ENCODE data around the gene RXRA. TPM values are rescaled to one million over a fixed set of nuclear protein-coding genes. Genes with fewer than 3 reads are reported as not detected.

Gene RXRA
- total RNA-seq, 4 donors from 2014 or later: 53.5 to 61.5 (median 56.5) TPM

GRCh38 chr9:134382733-134383132 is 56.5 kb downstream of the RXRA start:
- Histone ChIP-seq H3K27ac (peak overlapping the region; percentile 47 to 96 (median 76)), H3K36me3 (no peaks in the 10 kb centered on the region), H3K4me3 (no peak overlapping the region), H3K9me3 (no peaks in the 10 kb centered on the region), H3K4me1 (peaks cover 3 to 100% (median 98%) of the 10 kb centered on the region in 4 donors), H3K27me3 (no peaks in the 10 kb centered on the region)
- WGBS, 2 donors: 41 to 65% methylated on average over 2 to 14 of the region's 14 CpGs
- TF ChIP-seq POLR2A (IDR thresholded peaks at IDR 0.05) (no peak), EP300 (IDR thresholded peaks at IDR 0.05) (no peak)
- TF ChIP-seq, protein P1, sequence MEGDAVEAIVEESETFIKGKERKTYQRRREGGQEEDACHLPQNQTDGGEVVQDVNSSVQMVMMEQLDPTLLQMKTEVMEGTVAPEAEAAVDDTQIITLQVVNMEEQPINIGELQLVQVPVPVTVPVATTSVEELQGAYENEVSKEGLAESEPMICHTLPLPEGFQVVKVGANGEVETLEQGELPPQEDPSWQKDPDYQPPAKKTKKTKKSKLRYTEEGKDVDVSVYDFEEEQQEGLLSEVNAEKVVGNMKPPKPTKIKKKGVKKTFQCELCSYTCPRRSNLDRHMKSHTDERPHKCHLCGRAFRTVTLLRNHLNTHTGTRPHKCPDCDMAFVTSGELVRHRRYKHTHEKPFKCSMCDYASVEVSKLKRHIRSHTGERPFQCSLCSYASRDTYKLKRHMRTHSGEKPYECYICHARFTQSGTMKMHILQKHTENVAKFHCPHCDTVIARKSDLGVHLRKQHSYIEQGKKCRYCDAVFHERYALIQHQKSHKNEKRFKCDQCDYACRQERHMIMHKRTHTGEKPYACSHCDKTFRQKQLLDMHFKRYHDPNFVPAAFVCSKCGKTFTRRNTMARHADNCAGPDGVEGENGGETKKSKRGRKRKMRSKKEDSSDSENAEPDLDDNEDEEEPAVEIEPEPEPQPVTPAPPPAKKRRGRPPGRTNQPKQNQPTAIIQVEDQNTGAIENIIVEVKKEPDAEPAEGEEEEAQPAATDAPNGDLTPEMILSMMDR (IDR thresholded peaks at IDR 0.05): no peak
- no peak for DNase-seq (ENCODE audit: low spot score in 2 of 2)

GRCh38 chr9:134383148-134383547 is 56.9 kb downstream of the RXRA start:
- DNase-seq (ENCODE audit: low spot score in 2 of 2): no peak
- H3K27me3 ChIP-seq: no peaks in the 10 kb centered on the region
- no peaks in the 10 kb centered on the region for H3K36me3 ChIP-seq
- no peak overlapping the region for H3K4me3 ChIP-seq
- peak overlapping the region; percentile 47 to 96 (median 76) for H3K27ac ChIP-seq
- WGBS, 2 donors: 68 to 71% methylated on average over 5 to 6 of the region's 6 CpGs
- TF ChIP-seq, protein P1 (IDR thresholded peaks at IDR 0.05): no peak
- TF ChIP-seq EP300 (IDR thresholded peaks at IDR 0.05) (no peak), POLR2A (IDR thresholded peaks at IDR 0.05) (no peak)
- H3K4me1 ChIP-seq: peaks cover 3 to 100% (median 97%) of the 10 kb centered on the region in 4 donors
- H3K9me3 ChIP-seq: no peaks in the 10 kb centered on the region

DNA sequence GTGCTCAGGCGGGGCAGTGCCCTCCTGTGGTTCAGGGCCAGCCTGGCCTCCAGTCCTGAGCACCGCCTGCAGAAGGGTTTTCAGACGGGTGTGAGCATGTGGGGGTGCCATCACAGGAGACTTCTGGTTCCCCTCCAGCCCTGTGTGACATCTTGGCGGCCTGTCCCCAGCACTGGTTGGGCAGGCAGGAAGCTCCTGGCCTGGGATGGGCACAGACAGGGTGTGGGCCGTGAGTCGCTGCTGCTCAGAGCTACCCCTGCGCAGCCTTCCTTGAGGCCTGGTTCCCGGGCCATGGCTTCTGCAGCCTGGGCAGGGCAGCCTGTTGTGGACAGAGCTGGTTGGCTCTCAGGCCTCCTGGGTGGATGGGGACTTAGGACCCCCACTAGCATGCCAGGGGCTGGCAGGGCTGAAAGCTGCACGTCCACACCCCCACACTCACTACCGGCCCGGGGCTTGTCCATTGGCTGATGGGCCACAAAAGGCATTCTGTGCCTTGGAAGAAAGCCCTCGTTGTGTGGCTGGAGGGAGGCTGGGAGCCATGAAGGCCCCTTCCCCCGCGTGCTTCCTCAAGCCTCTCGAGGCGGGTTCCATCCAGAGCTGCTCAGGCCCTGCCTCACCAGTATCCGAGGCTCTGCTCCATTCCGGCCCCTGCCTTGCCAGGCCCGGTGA is 58.7 kb downstream of the RXRA start:
- Histone ChIP-seq H3K4me3 (no peak overlapping the region), H3K27ac (peak overlapping the region; percentile 47 to 96 (median 84)), H3K36me3 (no peaks in the 10 kb centered on the region), H3K9me3 (no peaks in the 10 kb centered on the region), H3K4me1 (peaks cover 3 to 100% (median 96%) of the 10 kb centered on the region in 4 donors), H3K27me3 (no peaks in the 10 kb centered on the region)
- no peak for DNase-seq (ENCODE audit: low spot score in 2 of 2)
- TF ChIP-seq, protein P1 (IDR thresholded peaks at IDR 0.05): peak in 1 of 5 experiments; percentile 20
- no peak for TF ChIP-seq POLR2A (IDR thresholded peaks at IDR 0.05)
- peak in 1 of 2 donors; percentile 70 for TF ChIP-seq EP300 (IDR thresholded peaks at IDR 0.05)
- WGBS, 2 donors: 36 to 73% methylated on average over 8 to 16 of the region's 19 CpGs

DNA sequence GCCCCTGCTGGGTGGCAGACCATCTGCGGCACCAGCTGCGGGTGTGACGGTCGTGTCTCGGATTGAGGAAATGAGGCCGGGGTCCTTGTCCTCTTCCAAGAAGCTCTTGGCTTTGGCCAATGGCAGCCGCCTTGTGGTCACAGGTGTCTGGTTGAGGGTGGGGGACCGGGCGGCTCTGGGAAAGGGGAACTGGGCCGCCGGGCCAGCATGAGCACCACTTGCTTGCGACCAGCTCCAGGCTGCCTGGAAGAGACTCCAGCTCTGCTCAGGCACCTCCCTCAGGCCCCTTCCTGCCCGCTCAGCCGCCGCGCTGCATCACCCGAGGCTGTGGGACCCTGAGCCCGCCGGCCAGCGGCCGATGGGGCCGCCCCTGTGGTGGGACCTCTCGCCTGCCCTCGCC is 59.7 kb downstream of the RXRA start:
- H3K27ac ChIP-seq: peak overlapping the region; percentile 47 to 96 (median 84)
- no peak for DNase-seq (ENCODE audit: low spot score in 2 of 2)
- 79 to 91% methylated on average over 10 to 24 of the region's 24 CpGs for WGBS, 2 donors
- no peaks in the 10 kb centered on the region for H3K36me3 ChIP-seq
- H3K27me3 ChIP-seq: no peaks in the 10 kb centered on the region
- H3K4me3 ChIP-seq: no peak overlapping the region
- H3K9me3 ChIP-seq: no peaks in the 10 kb centered on the region
- TF ChIP-seq, protein P1 (IDR thresholded peaks at IDR 0.05): no peak
- TF ChIP-seq EP300 (IDR thresholded peaks at IDR 0.05) (no peak), POLR2A (IDR thresholded peaks at IDR 0.05) (no peak)
- H3K4me1 ChIP-seq: peaks cover 3 to 100% (median 96%) of the 10 kb centered on the region in 4 donors

All from tibial nerve (tissue), 4 donors.